DOHH2 (cell line): ENCODE data around the gene TMEM255B.
A peak's percentile ranks its signal among the peaks of the same experiment; 100 is the strongest.

Experiments used
- H3F3A ChIP-seq: fragments of 200-600 bp; sonication (generic), shearing (Covaris generic); 2 replicates; pipeline ENCODE4 v1.6.0; 2016; ENCODE audit warnings: antibody characterized with exemption, mild to moderate bottlenecking; ENCODE audit not compliant: control insufficient read depth, insufficient read depth
- H3K27ac ChIP-seq: fragments of 200-600 bp; sonication (generic); 2 replicates; pipeline ENCODE4 v1.5.1; 2014; ENCODE audit warnings: low read depth, mild to moderate bottlenecking, low read length, moderate library complexity
- H3K27me3 ChIP-seq: fragments of 200-600 bp; sonication (generic); 2 replicates; pipeline ENCODE4 v1.6.1; 2014; ENCODE audit warnings: mild to moderate bottlenecking, low read length, mixed read lengths; ENCODE audit not compliant: control insufficient read depth
- H3K36me3 ChIP-seq: fragments of 200-600 bp; sonication (generic); 2 replicates; pipeline ENCODE4 v1.6.1; 2014; ENCODE audit warnings: mild to moderate bottlenecking, low read length, moderate library complexity, mixed read lengths; ENCODE audit not compliant: control insufficient read depth
- H3K4me1 ChIP-seq: fragments of 200-600 bp; sonication (generic); 2 replicates; pipeline ENCODE4 v1.6.1; 2014; ENCODE audit warnings: mild to moderate bottlenecking, low read length, mixed read lengths; ENCODE audit not compliant: control insufficient read depth
- H3K4me2 ChIP-seq: fragments of 200-600 bp; sonication (generic); 2 replicates; pipeline ENCODE4 v1.6.0; 2014; ENCODE audit warnings: mild to moderate bottlenecking, low read length, moderate library complexity
- H3K4me3 ChIP-seq: fragments of 200-600 bp; sonication (generic); 2 replicates; pipeline ENCODE4 v1.5.1; 2014; ENCODE audit warnings: mild to moderate bottlenecking, low read length, mixed read lengths
- H3K79me2 ChIP-seq: fragments of 200-600 bp; sonication (generic); 2 replicates; pipeline ENCODE4 v1.6.1; 2014; ENCODE audit warnings: mild to moderate bottlenecking, low read length, mixed read lengths; ENCODE audit not compliant: control insufficient read depth
- H3K9me2 ChIP-seq: fragments of 200-600 bp; sonication (generic); replicated peaks from 2 replicates; pipeline ENCODE4 v1.6.1; 2014; ENCODE audit warnings: mild to moderate bottlenecking, low read length, mixed read lengths; ENCODE audit not compliant: control insufficient read depth
- H3K9me3 ChIP-seq: fragments of 200-600 bp; sonication (generic); 2 replicates; pipeline ENCODE4 v1.6.1; 2014; ENCODE audit warnings: antibody characterized with exemption, low read length, mixed read lengths; ENCODE audit not compliant: control insufficient read depth, insufficient read depth
- H4K20me1 ChIP-seq: fragments of 200-600 bp; sonication (generic); 2 replicates; pipeline ENCODE4 v1.6.0; 2014; ENCODE audit warnings: low read depth, mild to moderate bottlenecking, antibody characterized with exemption, low read length, moderate library complexity; ENCODE audit not compliant: control insufficient read depth, insufficient read depth
- EZH2phosphoT487 ChIP-seq: fragments of 200-600 bp; sonication (generic); IDR thresholded peaks from 2 replicates; pipeline ENCODE4 v1.6.1; 2017; ENCODE audit warnings: borderline replicate concordance, mild to moderate bottlenecking, antibody characterized with exemption, low read length, moderate library complexity, mixed read lengths
- TF ChIP-seq, protein P1 (sequence below): fragments of 200-600 bp; sonication (generic); IDR thresholded peaks from one replicate; pipeline ENCODE4 v1.5.1; 2014; ENCODE audit warnings: antibody characterized with exemption, mild to moderate bottlenecking, low read depth, low read length; ENCODE audit not compliant: poor library complexity, severe bottlenecking

TMEM255B gene

DNA sequence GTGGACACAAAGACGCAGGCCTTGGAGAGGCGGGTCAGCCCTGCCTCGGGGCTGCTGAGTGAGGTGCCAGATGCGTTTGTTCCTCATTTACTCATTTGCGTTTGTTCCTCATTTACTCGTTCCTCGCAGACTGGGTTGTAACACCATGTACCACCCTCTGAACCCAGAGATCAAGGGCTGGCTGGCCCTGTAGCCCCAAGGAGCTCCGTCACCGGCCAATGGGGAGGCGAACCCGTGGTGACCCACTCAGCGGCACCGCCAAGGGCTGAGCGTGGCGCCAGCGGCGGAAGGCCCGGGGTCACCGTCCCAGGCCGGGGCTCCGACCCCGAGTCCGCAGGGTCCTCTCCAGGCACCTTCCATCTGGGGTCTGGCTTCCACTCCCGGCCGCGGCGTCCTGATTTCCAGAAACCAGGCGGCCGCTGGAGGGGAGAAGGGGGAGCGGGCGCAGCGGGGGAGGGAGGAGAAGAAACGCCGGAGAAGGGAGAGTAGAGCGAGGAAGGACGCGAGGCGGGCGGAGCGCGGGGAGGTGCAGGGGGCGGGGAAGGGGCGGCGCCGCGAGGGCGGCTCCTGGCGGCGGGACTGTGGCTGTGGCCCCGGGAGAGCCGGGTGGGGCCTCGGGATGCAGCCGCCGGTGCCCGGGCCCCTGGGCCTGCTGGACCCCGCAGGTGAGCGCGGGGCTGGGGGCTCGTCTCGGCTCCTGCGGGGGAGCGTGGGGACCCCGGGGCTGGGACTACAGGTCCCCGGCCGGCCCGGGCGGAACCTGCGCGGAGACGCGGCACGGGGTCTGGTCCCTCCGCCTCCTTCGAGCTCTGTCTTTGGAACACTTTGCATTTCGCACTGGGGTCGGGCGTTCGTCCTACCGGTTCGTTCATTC, at the start of gene TMEM255B:
TMEM255B (plus strand) TSS at position 576 of the 874 bp plus-strand sequence; CDS start at position 620, 44 bp downstream.
- Histone ChIP-seq H3K9me3 (no peaks in the 10 kb centered on the region), H3K36me3 (no peaks in the 10 kb centered on the region), H3K79me2 (no peaks in the 10 kb centered on the region), H3F3A (no peaks in the 10 kb centered on the region), H3K4me2 (peak within 1 kb of the TSS; percentile 91), H3K4me1 (peaks cover 15% of the 10 kb centered on the region), H3K9me2 (no peaks in the 10 kb centered on the region), H4K20me1 (no peaks in the 10 kb centered on the region), H3K27ac (no peak within 1 kb of the TSS), H3K4me3 (peak within 1 kb of the TSS; percentile 78), H3K27me3 (peaks cover 30% of the 10 kb centered on the region)
- no peak for TF ChIP-seq EZH2phosphoT487
- TF ChIP-seq, protein P1, sequence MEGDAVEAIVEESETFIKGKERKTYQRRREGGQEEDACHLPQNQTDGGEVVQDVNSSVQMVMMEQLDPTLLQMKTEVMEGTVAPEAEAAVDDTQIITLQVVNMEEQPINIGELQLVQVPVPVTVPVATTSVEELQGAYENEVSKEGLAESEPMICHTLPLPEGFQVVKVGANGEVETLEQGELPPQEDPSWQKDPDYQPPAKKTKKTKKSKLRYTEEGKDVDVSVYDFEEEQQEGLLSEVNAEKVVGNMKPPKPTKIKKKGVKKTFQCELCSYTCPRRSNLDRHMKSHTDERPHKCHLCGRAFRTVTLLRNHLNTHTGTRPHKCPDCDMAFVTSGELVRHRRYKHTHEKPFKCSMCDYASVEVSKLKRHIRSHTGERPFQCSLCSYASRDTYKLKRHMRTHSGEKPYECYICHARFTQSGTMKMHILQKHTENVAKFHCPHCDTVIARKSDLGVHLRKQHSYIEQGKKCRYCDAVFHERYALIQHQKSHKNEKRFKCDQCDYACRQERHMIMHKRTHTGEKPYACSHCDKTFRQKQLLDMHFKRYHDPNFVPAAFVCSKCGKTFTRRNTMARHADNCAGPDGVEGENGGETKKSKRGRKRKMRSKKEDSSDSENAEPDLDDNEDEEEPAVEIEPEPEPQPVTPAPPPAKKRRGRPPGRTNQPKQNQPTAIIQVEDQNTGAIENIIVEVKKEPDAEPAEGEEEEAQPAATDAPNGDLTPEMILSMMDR = peak; percentile 31

DNA sequence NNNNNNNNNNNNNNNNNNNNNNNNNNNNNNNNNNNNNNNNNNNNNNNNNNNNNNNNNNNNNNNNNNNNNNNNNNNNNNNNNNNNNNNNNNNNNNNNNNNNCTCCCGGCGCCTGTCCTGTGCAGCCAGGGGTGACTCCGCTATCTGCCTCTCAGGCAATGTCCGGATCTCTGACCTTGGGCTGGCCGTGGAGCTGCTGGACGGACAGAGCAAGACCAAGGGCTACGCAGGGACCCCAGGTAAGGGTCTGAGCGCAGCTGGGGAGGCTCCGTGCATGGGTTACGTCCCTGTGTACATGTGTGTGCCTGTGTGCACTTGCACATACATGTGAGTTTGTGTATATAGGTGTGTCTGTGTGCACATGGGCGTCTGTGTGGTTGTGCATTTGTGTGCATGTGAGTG, 36.1 kb upstream of the TMEM255B start:
- TF ChIP-seq, protein P1 = no peak
- no peak for TF ChIP-seq EZH2phosphoT487
- no peaks in the 10 kb centered on the region for H3K27me3 ChIP-seq

DNA sequence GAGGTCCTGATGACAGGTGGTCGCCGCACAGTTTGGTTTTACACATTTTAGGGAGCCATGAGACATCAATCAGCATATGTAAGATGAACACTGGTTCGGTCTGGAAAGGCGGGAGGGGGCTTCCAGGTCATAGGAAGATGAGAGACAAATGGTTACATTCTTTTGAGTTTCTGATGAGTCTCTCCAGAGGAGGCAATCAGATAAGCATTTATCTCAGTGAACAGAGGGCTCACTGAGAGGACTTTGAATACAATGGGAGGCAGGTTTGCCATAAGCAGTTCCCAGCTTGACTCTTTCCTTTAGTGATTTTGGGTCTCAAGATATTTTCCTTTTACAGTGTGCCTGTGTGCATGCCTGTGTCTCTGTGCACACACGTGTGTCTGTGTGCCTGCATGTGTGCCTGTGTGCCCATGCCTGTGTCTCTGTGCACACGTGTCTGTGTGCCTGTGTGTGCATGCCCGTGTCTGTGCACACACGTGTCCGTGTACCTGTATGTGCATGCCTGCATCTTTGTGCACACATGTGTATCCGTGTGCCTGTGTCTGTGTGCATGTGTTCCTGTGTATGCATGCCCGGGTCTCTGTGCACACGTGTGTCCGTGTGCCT, 35.5 kb upstream of the TMEM255B start:
- H4K20me1 ChIP-seq = no peaks in the 10 kb centered on the region
- peaks cover 13% of the 10 kb centered on the region; the same call in 1 of the 2 replicates for H3K9me3 ChIP-seq
- no peaks in the 10 kb centered on the region for H3K4me1 ChIP-seq
- TF ChIP-seq, protein P1 = no peak
- no peak for TF ChIP-seq EZH2phosphoT487
- no peaks in the 10 kb centered on the region for H3K27me3 ChIP-seq
- H3K4me2 ChIP-seq = no peak overlapping the region
- no peaks in the 10 kb centered on the region for H3F3A ChIP-seq
- H3K79me2 ChIP-seq = no peaks in the 10 kb centered on the region
- H3K27ac ChIP-seq = no peak overlapping the region
- H3K9me2 ChIP-seq = no peaks in the 10 kb centered on the region
- no peaks in the 10 kb centered on the region for H3K36me3 ChIP-seq
- H3K4me3 ChIP-seq = no peak overlapping the region

More for the DNA sequence above, 36.1 kb upstream of the TMEM255B start:
- no peaks in the 10 kb centered on the region for H3F3A ChIP-seq
- H3K79me2 ChIP-seq = no peaks in the 10 kb centered on the region
- H3K36me3 ChIP-seq = no peaks in the 10 kb centered on the region
- H3K9me2 ChIP-seq = no peaks in the 10 kb centered on the region
- H3K4me3 ChIP-seq = no peak overlapping the region
- no peaks in the 10 kb centered on the region for H3K4me1 ChIP-seq
- peaks cover 13% of the 10 kb centered on the region; the same call in 1 of the 2 replicates for H3K9me3 ChIP-seq
- H3K4me2 ChIP-seq = no peak overlapping the region
- H4K20me1 ChIP-seq = no peaks in the 10 kb centered on the region
- no peak overlapping the region for H3K27ac ChIP-seq
